DOHH2 (cell line): ENCODE data around the gene MFAP3.

Source experiments
- H3F3A ChIP-seq: fragments of 200-600 bp; sonication (generic), shearing (Covaris generic); 2 replicates; pipeline ENCODE4 v1.6.0; 2016; ENCODE audit warnings: antibody characterized with exemption, mild to moderate bottlenecking; ENCODE audit not compliant: control insufficient read depth, insufficient read depth
- H3K27ac ChIP-seq: fragments of 200-600 bp; sonication (generic); 2 replicates; pipeline ENCODE4 v1.5.1; 2014; ENCODE audit warnings: low read depth, mild to moderate bottlenecking, low read length, moderate library complexity
- H3K27me3 ChIP-seq: fragments of 200-600 bp; sonication (generic); 2 replicates; pipeline ENCODE4 v1.6.1; 2014; ENCODE audit warnings: mild to moderate bottlenecking, low read length, mixed read lengths; ENCODE audit not compliant: control insufficient read depth
- H3K36me3 ChIP-seq: fragments of 200-600 bp; sonication (generic); 2 replicates; pipeline ENCODE4 v1.6.1; 2014; ENCODE audit warnings: mild to moderate bottlenecking, low read length, moderate library complexity, mixed read lengths; ENCODE audit not compliant: control insufficient read depth
- H3K4me1 ChIP-seq: fragments of 200-600 bp; sonication (generic); 2 replicates; pipeline ENCODE4 v1.6.1; 2014; ENCODE audit warnings: mild to moderate bottlenecking, low read length, mixed read lengths; ENCODE audit not compliant: control insufficient read depth
- H3K4me2 ChIP-seq: fragments of 200-600 bp; sonication (generic); 2 replicates; pipeline ENCODE4 v1.6.0; 2014; ENCODE audit warnings: mild to moderate bottlenecking, low read length, moderate library complexity
- H3K4me3 ChIP-seq: fragments of 200-600 bp; sonication (generic); 2 replicates; pipeline ENCODE4 v1.5.1; 2014; ENCODE audit warnings: mild to moderate bottlenecking, low read length, mixed read lengths
- H3K79me2 ChIP-seq: fragments of 200-600 bp; sonication (generic); 2 replicates; pipeline ENCODE4 v1.6.1; 2014; ENCODE audit warnings: mild to moderate bottlenecking, low read length, mixed read lengths; ENCODE audit not compliant: control insufficient read depth
- H3K9me2 ChIP-seq: fragments of 200-600 bp; sonication (generic); replicated peaks from 2 replicates; pipeline ENCODE4 v1.6.1; 2014; ENCODE audit warnings: mild to moderate bottlenecking, low read length, mixed read lengths; ENCODE audit not compliant: control insufficient read depth
- H3K9me3 ChIP-seq: fragments of 200-600 bp; sonication (generic); 2 replicates; pipeline ENCODE4 v1.6.1; 2014; ENCODE audit warnings: antibody characterized with exemption, low read length, mixed read lengths; ENCODE audit not compliant: control insufficient read depth, insufficient read depth
- H4K20me1 ChIP-seq: fragments of 200-600 bp; sonication (generic); 2 replicates; pipeline ENCODE4 v1.6.0; 2014; ENCODE audit warnings: low read depth, mild to moderate bottlenecking, antibody characterized with exemption, low read length, moderate library complexity; ENCODE audit not compliant: control insufficient read depth, insufficient read depth
- CTCF ChIP-seq: fragments of 200-600 bp; sonication (generic); IDR thresholded peaks from one replicate; pipeline ENCODE4 v1.5.1; 2014; ENCODE audit warnings: antibody characterized with exemption, mild to moderate bottlenecking, low read depth, low read length; ENCODE audit not compliant: poor library complexity, severe bottlenecking
- EZH2phosphoT487 ChIP-seq: fragments of 200-600 bp; sonication (generic); IDR thresholded peaks from 2 replicates; pipeline ENCODE4 v1.6.1; 2017; ENCODE audit warnings: borderline replicate concordance, mild to moderate bottlenecking, antibody characterized with exemption, low read length, moderate library complexity, mixed read lengths

Gene MFAP3

GRCh38 chr5:154058055-154059038, 19.6 kb downstream of the MFAP3 start:
- no peaks in the 10 kb centered on the region for H3F3A ChIP-seq
- H3K4me2 ChIP-seq = peak overlapping the region; percentile 58
- H3K4me3 ChIP-seq = peak overlapping the region; percentile 32
- H3K9me2 ChIP-seq = no peaks in the 10 kb centered on the region
- H4K20me1 ChIP-seq = no peaks in the 10 kb centered on the region; the same call in 1 of the 2 replicates
- peaks cover 2% of the 10 kb centered on the region; the same call in 1 of the 2 replicates for H3K79me2 ChIP-seq
- no peaks in the 10 kb centered on the region for H3K9me3 ChIP-seq
- no peak for TF ChIP-seq EZH2phosphoT487
- TF ChIP-seq CTCF = no peak
- H3K27me3 ChIP-seq = no peaks in the 10 kb centered on the region
- H3K36me3 ChIP-seq = peaks cover 17% of the 10 kb centered on the region
- peaks cover 30% of the 10 kb centered on the region for H3K4me1 ChIP-seq
- H3K27ac ChIP-seq = no peak overlapping the region

- peak overlapping the region; percentile 58; the same call in 1 of the 2 replicates for H3K4me2 ChIP-seq
- no peak overlapping the region for H3K27ac ChIP-seq
- H3K36me3 ChIP-seq = peaks cover 10% of the 10 kb centered on the region
- TF ChIP-seq CTCF (no peak), EZH2phosphoT487 (no peak)
- H3K79me2 ChIP-seq = peaks cover 2% of the 10 kb centered on the region; the same call in 1 of the 2 replicates
- peaks cover 30% of the 10 kb centered on the region for H3K4me1 ChIP-seq
- no peaks in the 10 kb centered on the region for H3F3A ChIP-seq
- no peak overlapping the region for H3K4me3 ChIP-seq
- no peaks in the 10 kb centered on the region for H3K9me2 ChIP-seq
- H3K9me3 ChIP-seq = no peaks in the 10 kb centered on the region
- H4K20me1 ChIP-seq = no peaks in the 10 kb centered on the region; the same call in 1 of the 2 replicates
- H3K27me3 ChIP-seq = no peaks in the 10 kb centered on the region
Observed at GRCh38 chr5:154059039-154059430, 20.3 kb downstream of the MFAP3 start.

- Histone ChIP-seq H3K4me3 (no peak overlapping the region), H3K27ac (no peak overlapping the region), H3K79me2 (peaks cover 2% of the 10 kb centered on the region; the same call in 1 of the 2 replicates), H3F3A (no peaks in the 10 kb centered on the region), H3K27me3 (no peaks in the 10 kb centered on the region), H3K4me1 (peaks cover 30% of the 10 kb centered on the region), H3K36me3 (peaks cover 5% of the 10 kb centered on the region), H3K9me3 (no peaks in the 10 kb centered on the region), H3K9me2 (no peaks in the 10 kb centered on the region), H4K20me1 (no peaks in the 10 kb centered on the region; the same call in 1 of the 2 replicates), H3K4me2 (no peak overlapping the region)
- TF ChIP-seq CTCF (no peak), EZH2phosphoT487 (no peak)
Observed at GRCh38 chr5:154059583-154059982, 20.8 kb downstream of the MFAP3 start.
